Hepatocyte (in vitro differentiated cells): ENCODE data around the gene RMC1.

Source experiments
- EZH2 ChIP-seq: fragments of 200-600 bp; sonication (generic); IDR thresholded peaks from 2 replicates; pipeline ENCODE4 v1.6.1; 2016; ENCODE audit warnings: antibody characterized with exemption, mild to moderate bottlenecking, borderline replicate concordance
- TF ChIP-seq, protein P1 (sequence below): fragments of 200-600 bp; sonication (generic); IDR thresholded peaks from 2 replicates; pipeline ENCODE4 v1.5.1; 2016; ENCODE audit warnings: antibody characterized with exemption, mild to moderate bottlenecking; ENCODE audit not compliant: poor library complexity

GRCh38 chr18:23531912-23532311 is 28.6 kb downstream of the RMC1 start:
- TF ChIP-seq, protein P1, sequence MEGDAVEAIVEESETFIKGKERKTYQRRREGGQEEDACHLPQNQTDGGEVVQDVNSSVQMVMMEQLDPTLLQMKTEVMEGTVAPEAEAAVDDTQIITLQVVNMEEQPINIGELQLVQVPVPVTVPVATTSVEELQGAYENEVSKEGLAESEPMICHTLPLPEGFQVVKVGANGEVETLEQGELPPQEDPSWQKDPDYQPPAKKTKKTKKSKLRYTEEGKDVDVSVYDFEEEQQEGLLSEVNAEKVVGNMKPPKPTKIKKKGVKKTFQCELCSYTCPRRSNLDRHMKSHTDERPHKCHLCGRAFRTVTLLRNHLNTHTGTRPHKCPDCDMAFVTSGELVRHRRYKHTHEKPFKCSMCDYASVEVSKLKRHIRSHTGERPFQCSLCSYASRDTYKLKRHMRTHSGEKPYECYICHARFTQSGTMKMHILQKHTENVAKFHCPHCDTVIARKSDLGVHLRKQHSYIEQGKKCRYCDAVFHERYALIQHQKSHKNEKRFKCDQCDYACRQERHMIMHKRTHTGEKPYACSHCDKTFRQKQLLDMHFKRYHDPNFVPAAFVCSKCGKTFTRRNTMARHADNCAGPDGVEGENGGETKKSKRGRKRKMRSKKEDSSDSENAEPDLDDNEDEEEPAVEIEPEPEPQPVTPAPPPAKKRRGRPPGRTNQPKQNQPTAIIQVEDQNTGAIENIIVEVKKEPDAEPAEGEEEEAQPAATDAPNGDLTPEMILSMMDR, result no peak
- no peak for TF ChIP-seq EZH2
